ENCODE measurements around the gene FCN1.
"Not testable (repeated sequence)": the region's sequence is repeated elsewhere in the genome, so short reads cannot be mapped to it uniquely, and the experiment has no call there.

The FCN1 gene

DNA sequence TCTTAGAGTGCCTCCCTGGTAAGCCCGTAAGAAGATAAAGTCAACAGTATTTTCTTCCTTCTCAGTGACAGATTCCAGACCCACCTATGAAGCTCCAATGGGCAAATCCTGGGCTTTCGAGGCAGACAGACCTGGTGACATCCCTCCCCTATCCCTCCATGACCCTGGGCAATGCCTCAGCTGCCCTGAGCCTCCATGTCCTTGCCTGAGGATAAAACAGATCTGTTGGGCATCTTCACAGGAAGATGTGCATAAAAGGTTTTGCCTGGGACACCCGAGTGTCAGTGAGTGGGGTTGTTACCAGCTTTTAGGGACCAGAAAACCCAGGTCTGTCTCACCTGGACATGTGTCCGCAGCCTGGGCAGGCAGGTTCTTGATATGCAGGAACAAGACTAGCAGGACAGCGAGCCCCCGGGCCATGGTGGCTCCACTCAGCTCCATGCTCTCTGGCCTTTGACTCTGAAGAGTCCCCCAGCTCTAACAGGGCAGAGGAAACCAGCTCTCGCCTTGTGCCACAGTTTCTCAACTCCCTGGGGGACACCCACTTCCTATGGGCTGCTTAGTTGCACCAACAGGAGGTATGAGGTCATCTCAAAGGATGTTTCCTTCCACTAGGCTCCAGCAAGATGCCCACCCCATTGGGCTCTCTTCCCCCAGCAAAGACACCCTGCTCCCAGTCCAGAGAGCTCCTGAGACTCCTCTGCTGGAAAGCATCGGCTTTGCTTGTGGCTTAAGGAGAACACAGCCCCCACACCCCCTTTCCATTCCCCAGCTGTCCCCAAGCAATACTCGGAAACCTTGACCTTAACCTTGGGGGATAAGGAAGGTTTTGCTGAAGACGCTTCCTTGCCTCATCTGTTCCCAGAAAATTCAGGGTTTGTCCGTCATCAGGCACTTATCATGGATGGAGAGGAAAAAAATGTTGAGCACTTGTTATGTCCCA is at the start of gene FCN1:
FCN1 (minus strand) TSS at position 482 of the 943 bp plus-strand sequence; CDS start at position 441, 41 bp downstream.
- DNase-seq (ENCODE audit: low read depth, low spot score) = no peak

DNA sequence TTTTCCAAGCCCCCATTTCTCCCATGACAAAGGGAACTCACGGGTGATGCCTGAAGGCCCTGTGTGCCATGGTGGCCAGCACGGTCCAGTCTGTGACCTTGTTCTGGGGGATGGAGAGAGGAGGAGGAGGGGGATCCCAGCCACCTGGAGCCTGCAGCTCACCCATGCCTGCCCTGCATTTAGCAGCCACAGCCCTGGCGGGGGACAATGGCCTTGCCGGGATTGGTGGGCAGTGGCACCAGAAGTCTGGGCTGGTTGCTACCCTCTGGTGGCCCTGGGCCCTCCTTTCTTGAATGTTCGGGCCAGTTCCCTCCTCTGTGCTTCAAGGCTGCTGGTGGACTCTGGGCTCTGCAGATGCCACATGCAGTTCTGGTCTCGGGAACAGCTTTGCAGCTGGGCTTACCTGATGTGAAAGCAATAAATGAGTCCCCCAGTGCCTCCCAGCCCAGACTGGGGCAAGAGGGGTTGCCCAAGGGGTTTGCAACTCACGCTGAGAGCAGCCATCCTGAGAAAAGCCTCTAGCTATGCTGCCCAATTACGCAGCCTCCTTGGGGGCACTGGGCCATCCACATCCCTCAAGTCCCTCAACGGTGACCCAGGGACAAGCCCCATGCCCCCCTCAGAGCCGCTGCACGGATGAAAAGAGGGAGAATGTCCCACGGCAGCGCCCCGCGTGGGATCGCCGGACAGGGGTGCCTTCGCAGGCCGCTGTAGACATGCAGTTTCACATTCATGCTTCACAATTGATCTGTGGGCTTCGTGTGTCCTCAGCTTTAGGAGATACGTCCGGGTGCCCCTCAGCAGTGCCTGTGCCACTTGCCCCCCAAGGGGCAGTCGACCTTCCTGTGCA is 49.2 kb upstream of the FCN1 start:
- no peak for DNase-seq (ENCODE audit: low read depth, low spot score)

DNA sequence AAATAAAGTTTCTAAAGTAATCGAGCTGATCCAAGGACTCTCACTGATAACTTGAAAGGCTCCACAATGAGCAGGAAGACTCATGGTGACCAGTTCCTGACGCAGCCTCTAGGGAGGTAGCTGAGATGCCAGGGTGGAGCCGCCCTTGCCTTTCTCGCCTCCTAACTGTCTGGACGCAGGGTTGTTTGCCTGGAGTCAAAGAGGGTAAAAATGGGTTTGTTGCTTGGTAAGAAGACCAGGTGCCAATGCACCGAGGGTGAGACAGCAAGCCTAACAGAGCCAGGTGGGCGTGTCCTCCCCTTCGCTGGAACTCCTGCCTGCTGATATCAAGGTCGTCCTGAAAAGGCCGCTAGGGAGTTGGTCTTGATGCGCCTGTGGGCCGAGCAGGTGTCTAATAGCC is 48.6 kb upstream of the FCN1 start:
- no peak for DNase-seq (ENCODE audit: low read depth, low spot score)

DNA sequence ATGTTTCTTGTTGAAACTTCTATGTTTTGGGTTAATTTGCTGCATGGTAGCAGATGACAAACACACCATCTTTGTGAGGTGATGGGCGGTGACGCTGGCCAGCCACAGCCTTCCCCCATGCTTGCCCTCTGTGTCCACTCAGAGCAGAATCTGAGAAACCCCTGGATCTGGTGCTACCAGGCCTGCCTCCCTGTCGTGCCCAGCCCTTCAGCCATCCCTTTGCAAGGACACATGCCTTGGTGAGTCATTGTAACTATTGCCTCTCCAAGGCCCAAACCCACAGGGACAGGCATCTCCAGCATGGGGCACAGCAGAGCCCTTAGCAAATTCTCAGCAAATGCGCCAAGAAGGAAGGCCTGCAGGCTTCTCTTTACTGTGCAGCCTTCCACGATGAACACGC is 48.1 kb upstream of the FCN1 start:
- no peak for DNase-seq (ENCODE audit: low read depth, low spot score)

DNA sequence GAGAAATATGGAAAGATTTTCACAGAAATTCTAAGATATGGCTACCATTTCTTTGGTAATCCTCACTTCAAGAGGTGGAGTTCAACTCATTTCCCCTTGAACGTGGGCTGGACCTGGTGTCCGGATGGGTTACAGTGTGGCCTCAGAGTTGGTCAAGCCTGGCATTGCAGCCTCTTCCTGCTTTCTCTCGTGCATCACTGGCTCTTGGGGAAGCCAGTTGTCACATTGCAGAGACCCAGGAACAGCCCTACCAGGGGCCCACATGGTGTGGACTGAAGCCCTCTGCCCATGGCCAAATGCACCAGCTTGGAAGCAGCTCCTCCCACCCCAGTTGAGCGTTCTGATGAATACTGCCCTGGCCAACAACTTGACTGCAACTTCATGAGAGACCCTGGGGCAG is 47.7 kb upstream of the FCN1 start:
- no peak for DNase-seq (ENCODE audit: low read depth, low spot score)

DNA sequence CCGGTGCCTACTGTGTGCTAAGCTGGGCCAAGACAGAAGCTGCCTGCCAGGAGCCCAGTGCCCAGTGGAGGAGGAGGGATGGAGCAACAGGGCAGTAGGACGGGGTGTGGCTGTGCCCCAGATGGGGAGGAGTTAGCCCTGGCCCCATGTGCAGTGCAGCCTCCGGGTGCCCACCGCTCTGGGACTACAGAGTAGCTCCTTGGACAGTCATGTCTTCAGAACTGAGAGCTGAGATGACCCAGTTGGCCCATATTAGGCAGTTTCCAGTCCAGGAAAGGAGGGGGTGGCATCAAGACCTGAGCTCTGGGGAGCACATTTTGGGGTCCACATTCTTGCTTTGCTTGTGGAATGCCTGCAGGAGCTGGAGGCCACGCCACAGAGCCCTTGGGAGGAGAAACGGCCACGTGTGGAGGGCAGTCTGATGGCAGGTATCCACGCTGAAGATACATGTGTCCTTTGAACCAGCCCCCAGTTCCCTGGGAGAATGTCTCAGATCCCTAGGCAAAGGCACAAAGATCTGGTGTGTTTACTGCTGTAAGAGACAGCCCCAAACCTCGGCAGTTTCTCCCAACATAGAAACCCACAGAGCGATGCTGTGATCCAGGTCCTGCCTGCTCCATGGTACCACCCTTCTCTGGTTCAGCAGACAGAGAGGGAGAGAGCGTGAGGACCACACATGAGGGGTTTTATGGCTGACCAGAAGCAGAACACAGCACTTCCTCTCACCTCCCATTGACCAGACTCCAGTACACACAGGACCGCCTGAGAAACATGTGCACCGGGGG is 46.8 kb upstream of the FCN1 start:
- no peak for DNase-seq (ENCODE audit: low read depth, low spot score)

DNA sequence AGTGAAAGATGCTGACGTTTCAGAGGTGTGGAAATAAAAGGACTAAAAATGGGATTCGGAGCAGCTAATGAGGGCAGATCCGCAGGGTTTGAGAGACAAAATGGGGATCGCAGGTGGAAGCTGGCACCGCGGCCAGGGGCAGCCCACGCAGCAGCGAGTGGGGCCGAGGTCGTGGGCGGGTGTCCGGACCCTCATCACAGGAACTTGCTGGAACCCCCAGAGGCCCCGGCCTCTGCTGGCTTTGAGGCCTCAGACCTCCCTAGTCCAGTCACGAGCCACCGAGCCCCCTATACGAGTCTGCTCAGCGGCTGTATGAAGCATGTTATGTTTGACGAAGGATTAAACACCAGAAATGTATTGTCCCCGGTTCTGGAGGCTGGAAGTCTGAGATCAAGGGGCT is 45.8 kb upstream of the FCN1 start:
- DNase-seq (ENCODE audit: low read depth, low spot score) = no peak

DNA sequence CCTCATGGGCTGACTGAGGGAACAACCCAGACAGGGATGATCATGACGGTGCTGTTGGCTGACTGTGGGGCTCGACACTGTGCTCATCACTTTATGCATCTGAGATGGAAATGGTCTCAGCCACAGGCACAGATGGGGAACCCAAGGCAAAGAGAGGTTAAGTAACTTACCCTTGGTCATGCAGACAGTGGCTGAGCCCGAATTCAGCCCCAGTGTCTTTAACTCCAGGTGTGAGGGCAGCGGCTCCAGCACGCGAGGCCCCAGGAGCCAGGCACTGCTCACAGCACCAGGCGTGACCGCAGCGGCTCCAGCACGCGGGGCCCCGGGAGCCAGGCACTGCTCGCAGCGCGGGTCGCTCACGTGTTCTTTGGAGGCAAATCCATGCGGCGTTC is 45.3 kb upstream of the FCN1 start:
- DNase-seq (ENCODE audit: low read depth, low spot score) = no peak

DNA sequence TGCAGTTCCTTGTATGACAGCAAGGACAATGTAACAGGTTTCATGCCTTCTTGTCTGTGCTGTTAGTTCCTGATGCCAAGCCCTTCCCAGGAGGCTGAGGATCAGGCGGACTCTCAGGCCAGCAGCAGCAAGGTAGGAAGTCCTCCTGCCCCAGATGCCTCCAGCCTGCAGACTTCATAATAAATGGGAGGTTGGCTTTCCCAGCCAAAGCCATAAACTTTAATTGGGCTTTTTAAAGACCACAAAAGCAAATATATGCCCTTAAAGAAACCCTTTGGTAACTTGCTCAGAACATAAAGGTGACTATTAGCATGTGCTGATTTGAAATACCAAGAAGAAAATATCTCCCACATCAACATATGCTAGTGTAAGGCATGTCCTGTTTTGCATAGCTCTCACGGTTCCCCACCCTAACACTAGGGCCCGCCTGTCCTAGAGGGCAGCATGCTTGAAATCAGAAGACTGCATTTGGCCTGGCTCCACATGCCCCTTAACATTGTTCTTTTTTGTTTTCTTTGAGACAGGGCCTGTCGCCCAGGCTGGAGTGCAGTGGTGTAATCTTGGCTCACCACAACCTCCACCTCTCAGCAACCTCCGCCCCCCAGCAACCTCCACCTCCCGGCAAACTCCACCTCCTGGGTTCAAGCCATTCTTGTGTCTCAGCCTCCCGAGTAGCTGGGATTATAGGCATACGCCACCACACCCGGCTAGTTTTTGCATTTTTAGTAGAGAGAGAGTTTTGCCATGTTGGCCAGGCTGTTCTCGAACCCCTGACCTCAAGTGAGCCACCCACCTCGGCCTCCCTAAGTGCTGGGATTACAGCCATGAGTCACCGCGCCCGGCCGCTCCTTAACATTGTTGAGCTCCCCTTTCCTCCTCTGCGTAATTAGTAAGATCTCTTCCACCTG is 44.6 kb upstream of the FCN1 start:
- DNase-seq (ENCODE audit: low read depth, low spot score) = no peak

DNA sequence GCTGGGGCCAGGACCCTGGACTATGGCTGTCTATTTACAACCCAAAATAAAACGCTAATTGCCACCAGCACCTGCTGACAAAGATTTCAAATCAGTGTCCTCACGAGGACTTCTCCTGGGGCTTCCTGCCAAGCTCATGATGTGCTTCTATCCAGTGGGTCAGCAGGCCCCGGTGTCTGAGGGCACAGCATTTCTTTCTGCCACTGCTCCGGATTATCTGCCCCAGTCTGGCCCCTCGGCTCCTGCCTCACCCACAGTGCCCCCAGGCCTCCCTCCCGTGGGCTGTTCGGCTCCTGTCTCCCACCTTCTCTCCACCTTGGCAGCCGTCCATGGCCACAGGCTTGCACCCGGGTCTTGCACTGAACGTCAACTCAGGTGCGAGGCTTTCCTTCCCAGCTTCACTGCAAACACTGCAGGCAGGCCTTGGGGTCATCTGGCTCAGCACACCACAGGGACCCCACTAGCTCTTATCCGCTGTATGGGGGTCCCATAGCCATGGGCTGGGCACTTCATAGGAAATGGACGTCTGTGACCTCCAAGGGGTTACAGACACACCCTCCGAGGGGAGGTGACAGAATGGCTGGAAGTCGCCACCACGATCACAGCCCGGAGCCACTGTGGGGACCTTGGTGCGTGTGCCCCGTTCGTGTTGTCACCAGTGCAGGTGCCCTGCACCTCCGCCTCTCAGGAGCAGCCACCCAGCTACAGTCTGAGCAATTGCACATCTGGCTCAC is 43.8 kb upstream of the FCN1 start:
- no peak for DNase-seq (ENCODE audit: low read depth, low spot score)

DNA sequence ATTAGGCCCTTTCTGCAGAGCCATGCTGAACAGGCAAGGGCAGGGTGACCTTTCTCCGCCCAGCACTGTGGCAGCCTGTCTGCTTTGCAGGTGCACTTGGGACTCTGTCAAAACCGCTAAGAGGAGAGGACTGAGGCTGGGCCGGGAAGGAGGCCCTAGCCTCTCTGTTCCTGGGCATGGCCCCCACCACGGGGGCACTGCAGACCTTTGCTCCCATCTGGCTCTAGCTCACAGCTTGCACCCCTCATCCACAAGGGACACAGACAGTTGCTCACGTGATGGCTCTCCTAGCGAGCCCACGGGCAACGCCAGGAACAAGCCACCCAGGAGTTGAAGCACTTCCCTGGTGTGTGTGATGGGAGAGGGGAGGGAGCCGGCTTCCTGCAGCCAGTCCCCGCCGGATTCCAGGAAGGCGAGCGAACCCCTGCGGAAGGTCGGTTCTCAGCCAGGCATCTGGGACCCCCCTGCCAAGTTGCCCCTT is 43.0 kb upstream of the FCN1 start:
- no peak for DNase-seq (ENCODE audit: low read depth, low spot score)

DNA sequence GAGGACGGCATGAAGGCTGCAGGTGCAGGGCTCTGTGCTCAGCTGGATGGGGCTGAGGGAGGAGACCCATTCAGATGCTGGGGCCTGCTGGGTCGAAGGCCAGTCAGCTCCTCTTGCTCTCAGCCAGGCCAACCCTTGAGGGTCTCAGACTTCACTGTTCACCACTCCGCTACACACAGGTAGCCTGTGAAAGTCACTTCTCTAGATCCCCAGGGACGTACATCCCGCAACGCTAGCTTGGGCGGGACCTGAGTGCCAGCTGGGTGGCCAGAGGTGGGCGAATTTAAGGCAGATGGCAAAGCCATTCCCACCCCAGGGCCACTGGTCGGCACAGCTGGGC is 42.2 kb upstream of the FCN1 start:
- DNase-seq (ENCODE audit: low read depth, low spot score) = no peak

DNA sequence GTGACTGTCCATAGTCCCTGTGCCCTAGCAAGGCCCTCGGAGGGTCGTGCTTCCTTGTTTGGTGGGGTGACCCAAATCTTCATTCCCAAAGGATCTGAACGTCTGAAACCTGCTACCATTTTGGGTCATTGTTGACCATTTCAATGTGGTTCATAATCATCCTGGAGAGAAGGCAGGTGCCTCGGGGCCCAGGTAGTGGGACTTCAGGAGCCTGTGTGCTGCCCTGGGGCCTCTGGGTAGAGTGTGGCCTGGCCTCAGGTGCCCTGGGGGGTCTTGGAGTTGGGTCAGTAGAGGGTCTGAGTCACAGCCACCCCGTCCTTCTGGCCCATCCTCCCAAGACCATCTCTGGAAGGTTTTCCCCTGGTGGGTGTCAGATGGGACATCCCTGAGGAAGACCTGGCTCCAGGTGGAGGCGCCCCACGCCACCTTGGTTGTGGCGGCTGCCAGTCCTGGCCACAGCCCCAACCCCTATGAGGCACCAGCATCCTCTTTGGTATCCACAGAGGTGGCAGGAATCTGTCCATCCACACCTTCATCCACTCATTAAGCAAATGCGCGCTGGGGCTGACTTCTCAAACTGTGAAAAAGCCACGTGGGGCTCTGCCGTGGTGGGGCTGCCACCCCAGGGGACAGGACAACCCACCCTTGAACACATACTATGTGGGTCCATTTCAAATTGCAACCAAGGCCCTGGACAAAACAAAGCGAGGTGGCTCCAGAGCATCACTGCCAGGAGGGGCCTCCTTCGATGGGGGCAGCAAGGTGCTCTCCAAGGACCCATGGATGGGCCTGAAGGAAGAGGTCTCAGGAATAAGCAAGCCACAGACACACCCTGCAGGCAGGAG is 41.6 kb upstream of the FCN1 start:
- no peak for DNase-seq (ENCODE audit: low read depth, low spot score)

DNA sequence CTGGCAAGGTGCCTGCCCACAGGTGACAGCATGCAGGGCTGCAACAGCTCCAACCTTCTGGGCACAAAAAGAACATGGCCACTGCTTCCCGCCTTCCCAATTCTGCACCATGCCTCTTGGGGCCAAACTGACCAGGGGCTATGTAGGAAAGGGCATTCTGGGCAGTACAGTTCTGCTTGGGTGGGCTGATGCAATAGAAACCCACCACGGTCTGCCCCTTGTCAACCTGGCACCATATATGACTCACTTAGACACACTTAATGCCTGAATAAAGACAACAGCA is 40.2 kb upstream of the FCN1 start:
- DNase-seq (ENCODE audit: low read depth, low spot score) = no peak

DNA sequence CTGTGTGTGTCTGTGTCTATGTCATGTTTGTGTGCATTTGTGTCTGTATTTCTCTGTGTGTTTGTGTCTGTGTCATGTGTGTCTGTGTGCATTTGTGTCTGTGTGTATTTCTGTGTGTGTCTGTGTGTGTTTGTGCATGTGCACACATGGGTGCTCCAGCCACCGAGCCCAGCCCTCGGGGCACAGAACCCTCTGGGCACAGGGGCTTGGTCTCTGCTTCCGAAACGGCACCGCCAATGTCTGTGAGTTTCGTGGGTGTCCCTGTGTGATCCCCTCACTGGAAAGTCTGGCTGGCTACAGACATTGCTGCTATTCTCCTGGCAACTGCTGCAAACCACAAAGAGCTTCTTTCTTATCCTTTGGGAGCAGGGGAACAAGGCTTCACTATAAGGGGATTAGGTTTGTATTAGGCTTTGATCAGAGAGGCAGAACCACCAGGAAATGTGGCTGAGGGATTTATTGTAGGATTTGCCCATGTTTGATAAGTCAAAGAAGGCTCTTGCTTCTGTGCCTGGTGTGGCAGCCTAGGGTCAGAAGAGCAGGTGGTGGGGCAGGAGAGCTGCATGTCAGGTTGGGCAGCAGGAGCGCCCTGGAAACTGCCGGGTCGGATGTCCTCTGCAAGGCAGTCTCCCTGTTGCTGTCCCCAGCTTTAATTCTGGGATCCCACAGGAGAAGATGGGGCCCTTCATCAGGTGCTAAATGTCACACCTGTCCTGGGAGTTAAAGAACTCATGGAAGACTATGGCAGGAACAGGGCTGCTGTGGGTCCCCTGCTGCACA is 39.6 kb upstream of the FCN1 start:
- no peak for DNase-seq (ENCODE audit: low read depth, low spot score)

DNA sequence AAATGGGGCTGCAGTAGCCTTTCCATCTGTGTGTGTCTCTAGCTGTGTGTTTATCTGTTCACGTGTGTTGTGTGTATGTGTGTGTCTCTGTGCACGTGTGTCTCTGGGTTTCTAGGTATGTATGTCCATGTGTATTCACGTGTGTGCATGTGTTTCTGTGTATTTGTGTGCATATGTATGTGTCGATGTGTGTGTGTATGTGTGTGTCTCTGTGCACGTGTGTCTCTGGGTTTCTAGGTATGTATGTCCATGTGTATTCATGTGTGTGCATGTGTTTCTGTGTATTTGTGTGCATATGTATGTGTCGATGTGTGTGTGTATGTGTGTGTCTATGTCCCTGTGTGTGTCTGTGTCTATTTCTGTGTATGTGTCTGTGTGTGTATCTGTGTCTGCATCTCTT is 38.7 kb upstream of the FCN1 start:
- not testable (repeated sequence) for DNase-seq (ENCODE audit: low read depth, low spot score)

DNA sequence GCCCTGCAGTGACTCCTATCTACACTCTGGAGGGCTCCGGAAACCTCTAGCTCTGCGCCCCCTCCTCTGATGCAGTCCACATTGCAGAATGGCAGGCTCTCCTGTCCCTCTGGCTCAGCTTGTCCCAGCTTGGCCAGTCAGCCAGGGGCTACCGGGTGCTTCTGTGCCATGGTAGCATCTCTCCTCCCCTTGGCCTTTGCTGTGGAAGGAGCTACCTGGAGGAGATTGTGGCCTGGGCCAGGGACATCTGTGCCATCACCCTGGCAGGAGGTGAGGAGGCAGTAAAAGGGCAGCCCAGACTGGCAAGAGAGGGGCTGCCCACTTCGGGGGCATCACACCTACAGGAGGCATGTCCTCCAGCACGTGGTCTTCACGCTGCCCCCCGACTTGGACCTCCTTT is 38.1 kb upstream of the FCN1 start:
- DNase-seq (ENCODE audit: low read depth, low spot score) = no peak

DNA sequence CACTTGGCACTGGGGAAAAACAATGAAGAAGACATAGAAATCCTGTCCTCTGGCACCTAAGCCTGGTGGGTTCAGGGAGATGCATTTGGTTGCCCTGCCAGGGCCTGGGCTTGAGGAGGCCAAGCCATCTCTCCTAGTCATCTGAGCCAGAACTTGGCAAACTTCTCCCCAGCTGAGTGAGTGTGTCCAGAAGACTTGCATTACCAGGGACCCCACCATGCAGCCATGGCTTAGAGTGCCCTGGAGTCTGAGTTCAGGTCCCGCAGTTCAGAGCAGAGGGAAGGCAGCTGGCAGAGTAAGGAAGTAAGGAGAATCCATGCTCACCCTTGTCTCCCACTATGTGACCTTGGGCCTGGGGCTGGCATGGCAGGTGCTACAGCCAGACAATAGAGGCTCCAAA is 37.4 kb upstream of the FCN1 start:
- DNase-seq (ENCODE audit: low read depth, low spot score) = no peak

DNA sequence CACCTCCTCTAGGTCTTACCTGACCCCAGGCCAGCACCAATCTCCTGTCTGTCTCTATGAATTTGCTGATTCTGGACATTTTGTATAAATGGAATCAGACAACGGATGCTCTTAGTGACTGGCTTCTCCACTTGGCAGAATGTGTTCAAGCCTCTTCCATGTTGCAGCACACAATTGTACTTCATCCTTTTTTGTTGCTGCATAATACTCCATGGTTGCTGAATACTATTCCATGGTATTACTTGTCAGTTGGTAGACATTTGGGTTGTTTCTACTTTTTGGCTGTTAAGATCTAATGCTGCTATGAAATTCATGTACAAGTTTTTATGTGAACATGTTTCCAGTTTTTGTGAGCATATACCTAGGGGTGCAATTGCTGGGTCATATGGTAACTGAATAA is 34.3 kb upstream of the FCN1 start:
- no peak for DNase-seq (ENCODE audit: low read depth, low spot score)
